Stimulated activated CD8-positive, alpha-beta memory T cell treated with anti-CD3 and anti-CD28 coated beads, Interleukin-12 subunit alpha, Interleukin-12 subunit beta, amount 100 ng/mL, for 1 hour (primary cell): ENCODE data around the gene SELPLG.
"Not testable (repeated sequence)": the region's sequence is repeated elsewhere in the genome, so short reads cannot be mapped to it uniquely, and the experiment has no call there.

ENCODE experiments used
- DNase-seq: peaks from one replicate; pipeline ENCODE4 v3.0.0-alpha.2; 2020; ENCODE audit warnings: low read depth

The SELPLG gene

DNA sequence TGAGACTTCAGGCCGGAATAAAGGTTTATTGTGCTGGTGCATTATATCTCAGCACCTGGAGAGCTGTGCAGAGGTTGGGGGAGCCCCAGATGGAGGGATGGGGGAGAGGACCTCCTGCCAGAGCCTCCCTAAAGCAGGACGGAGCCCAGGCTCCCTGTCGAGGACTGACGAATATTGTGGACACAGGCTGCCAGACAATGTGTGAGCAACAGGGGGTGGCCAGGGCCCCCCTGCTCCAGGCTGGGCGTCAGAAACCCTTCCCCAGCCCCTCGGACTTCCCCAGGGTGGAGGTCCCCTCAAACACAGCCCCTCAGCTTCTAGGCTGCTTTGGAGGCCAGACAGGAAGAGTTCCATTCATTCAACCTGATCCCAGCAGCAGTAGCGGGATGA lies 43.9 kb downstream of the SELPLG start:
- no peak for DNase-seq

DNA sequence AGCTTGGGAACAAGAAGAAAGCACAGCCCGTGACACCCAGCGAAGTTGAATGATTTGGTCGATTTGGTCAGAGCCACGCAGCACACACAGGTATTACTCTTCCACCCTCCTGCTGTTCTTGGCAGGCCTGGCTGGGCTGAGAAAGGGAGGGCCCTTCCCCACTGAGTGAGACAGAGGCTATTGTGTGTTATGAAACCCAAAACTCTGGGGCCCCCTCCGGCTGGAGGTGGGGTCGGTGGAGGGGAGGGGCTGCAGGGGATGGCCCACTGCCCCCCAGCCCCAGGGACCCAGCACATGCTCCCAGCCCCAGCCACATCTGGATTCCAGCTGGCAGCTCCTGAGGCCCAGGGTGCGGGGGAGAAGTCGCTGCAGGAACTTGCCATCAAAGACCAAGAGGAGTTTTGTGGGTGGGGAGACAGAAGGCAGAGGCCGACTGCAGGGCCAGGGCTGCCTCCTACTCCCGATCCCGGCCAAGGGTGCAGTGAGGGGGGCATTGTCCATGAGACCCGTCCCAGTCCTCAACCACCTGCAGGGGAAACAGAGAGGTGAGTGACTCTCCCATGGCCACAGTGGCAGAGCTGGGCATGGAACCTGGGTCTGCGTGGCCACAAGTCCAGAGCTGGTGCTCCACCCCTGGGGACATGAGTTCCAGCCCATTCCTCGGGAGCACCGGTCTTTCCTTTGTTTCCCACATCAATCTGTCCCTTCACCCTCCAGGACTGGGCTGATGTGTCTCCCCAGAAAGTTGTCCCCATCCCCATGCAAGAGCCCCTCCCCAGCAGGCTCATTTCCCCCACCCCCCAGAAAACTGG lies 44.5 kb downstream of the SELPLG start:
- no peak for DNase-seq

DNA sequence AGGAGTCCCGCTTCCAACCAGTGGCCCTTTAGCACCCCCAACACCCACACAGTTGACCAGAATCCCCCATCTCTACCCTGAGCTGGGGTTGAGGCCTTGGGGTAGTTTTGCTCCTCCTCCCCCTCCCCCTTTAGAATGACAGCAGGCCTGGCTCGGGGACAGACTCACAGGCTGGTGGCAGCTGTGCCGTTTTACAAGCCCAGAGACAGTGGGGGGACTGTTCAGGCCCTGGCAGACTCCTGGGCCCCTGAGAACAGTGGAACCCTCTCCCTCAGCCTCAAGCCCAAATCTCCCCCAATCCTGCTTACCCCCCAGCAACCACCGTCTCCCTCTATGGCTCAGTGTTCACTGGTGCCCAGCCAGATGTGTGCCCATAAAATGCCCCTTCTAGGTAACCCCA lies 45.9 kb downstream of the SELPLG start:
- no peak for DNase-seq

DNA sequence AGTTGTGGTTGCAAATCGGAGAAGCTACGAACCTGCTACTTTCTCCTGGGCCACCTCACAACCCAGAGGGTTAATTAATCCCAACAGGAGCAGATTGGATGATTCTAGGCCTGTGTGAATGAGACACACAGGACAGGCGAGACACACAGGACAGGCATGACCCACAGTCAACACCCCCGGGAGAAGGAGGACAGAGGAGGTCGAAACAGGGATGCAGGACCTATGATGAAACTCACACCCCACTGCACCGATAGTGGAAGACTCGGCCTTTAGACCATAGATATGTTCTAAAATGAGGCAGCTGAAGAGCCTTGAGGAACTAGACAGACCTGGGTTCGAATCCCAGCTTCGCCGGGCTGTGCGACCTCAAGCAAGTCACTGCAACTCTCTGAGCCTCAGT lies 47.4 kb downstream of the SELPLG start:
- DNase-seq, result no peak

DNA sequence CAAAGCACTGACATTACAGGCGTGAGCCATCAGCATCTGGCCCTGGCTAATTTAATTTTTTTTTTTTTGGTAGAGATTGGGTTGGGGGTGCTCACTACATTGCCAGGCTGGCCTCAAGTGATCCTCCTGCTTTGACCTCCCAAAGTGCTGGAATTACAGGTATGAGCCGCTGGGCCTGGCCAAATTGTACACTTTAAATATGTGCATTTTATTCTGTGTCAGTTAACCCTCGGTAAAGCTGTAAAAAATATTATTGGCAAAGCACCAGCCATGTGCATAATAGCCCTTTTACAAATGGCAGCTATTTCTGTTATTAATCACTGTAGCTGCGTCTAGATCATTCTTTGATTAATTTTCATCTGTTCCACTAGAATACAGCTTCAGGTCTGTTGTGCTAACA lies 47.8 kb downstream of the SELPLG start:
- no peak for DNase-seq

DNA sequence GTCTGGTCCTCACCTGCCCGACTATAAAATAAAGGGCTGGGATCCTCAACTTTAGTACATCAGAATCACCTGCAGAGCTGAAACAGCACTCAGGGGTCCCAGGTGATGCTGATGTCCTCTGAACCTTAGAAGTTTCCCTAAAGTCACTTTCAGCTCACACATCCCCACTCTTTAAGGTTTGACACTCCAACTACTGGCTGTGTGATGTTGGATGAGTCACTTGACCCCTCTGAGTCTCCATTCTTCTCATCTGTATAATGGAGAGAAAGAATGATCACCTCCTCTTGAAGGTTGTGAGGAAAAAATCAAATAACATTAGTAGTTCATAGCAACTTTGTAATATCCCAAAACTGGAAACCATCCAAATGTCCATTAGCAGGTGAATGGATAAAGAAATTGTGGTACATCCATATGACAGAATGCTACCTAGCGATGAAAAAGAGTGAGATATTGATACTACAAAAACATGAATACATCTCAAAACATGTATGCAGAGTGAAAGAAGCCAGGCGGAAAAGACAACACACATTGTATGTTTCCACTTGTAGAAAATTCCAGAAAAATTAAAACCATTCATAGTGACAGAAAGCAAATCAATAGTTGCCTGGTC lies 49.1 kb downstream of the SELPLG start:
- DNase-seq, result no peak

DNA sequence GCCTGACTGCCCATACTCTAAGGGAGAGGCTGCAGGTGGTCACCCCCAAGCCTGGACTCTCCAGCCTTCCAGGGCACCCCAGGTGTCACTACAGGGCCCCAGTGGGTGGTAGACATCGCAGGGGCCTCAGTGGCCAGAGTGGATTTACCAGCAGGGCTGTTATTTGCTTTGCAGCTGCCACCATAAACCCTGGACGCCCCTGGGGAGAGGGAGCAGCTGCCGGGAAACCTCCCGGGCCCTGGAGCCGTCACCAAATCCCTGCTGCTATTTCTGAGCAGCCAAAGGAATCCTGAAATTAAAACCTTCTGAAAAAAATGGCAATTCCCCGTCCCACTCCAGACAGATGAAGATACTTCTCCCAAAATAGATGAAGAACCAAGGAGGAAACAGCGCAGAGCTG lies 49.7 kb downstream of the SELPLG start:
- no peak for DNase-seq

DNA sequence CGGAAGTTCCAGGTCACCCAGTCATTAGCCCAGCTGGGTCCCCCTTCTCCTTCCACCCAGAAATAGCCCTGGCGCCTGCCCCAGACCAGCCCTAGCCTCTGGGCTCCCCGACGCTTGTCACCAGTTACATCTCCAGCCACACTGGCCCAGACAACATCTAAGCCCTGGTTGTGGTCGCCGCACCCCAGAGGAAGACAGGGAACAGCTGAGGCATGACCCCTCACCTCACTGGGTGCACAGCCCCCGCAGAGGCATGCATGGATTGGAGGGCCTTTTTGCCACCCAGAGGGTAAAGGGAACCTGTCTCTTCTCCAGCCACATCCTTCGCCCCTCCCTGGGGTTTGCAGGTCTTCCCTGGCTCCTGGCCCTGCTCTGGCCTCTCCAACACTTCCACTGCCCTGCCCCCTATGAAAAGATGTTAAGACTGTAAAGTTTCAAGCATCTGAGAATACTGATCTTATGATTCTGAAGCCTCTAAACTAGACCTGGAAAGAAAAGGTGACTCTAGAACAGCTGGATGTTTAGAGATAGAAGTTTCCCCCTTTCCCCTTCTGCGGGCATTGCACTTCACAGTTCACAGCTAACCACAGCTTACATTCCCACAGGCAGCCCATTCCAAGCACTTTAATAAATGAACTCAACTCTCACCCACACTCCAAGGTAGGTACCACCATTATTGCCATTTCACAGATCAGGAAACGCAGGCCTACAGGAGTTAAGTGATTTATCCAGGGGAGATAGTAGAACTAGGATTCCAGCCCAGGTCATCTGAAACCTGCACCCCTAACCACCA lies 50.5 kb downstream of the SELPLG start:
- no peak for DNase-seq

DNA sequence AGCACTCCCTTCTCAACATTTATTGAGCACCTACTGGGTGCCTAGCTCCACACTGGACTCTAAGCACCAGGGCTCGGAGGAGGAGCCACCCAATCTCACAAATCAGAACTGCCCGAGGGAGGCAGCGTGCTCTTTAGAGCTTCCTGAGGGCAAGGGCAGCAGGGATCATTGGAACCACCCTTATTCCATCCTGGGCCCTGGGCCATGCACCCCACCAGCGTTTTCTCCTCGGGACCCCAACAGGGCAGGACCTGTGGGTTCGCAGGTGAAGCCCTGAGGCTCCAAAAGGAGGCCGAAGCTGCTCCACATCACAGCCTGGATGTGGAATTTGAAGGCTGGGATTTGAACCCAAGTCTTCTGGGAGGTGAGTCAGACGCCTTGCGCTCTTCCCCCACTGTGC lies 51.2 kb downstream of the SELPLG start:
- no peak for DNase-seq

DNA sequence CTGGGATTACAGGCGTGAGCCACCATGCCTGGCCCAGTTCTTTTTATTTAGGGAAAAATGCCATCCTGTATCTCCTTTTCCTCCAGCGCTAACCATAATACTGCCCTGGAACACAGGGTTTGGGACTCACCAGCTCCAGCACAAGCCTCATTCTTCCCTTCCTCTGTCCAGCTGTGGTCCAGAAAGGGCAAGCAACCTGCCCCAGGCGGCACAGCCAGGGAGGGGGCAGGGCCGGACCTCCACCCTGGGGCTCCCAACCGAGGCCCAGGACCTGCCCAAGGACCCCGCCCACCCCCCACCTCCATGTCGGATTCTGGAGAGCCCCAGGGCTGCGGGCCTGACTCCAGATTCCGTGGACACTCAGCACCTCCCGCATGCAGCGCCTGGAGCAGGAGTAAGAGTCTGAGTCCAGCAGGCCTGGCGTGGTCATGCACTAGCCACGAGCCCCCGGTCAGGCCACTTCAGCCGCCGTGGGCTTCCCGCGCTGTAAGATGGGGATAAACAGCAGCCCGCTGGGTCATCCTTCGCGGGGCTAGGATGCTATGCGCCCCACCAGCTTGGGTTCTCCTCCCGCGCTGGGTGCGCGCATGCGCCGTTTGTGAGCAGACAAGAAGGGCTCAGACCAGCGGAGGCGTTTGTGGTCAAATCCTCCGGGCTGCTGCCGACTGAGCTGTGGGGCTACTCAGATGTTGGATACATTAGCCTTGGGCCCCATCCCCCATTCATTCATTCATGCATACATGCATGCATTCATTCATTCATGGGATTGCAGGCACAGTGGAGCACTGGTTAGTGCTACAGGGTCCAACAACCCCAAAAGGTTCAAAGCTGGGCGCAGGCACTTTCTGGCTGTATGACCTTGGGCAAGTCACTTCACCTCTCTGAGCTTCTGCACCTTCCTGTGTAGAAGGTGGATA lies 52.1 kb downstream of the SELPLG start:
- DNase-seq, result no peak

DNA sequence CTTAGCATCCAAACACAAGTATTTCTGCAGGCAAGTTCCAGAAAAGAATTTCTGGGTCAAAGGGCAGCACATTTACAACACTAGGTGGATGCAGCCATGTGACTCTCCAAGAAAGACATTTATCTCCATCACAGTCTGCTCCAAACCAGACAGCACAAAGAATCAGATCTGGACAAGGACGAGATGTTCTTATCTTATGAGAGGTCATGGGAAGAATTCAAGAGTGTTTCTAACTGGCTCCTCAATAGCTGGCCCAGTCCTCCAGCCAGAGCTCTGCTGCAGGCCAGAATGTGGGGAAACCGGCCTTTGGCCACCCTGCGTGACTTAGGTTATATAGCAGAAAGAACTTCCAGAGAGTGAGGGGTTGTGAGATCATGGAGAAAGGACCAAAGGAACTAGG lies 53.2 kb downstream of the SELPLG start:
- DNase-seq, result no peak

DNA sequence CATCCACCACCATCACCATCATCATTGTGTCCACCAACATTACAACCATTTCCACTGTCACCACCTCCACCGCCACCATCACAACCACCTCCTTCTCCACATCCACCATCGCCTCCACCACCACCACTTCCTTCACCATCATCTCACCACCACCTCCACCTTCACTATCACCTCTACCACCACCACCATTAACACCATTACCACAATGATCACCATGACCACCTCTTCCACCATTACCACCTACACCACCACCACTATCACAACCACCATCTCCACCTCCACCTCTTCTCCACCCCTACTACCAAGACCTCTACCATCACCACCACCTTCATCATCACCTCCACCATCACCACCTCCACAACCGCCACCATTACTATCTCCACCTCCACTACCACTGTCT lies 54.9 kb downstream of the SELPLG start:
- no peak for DNase-seq

DNA sequence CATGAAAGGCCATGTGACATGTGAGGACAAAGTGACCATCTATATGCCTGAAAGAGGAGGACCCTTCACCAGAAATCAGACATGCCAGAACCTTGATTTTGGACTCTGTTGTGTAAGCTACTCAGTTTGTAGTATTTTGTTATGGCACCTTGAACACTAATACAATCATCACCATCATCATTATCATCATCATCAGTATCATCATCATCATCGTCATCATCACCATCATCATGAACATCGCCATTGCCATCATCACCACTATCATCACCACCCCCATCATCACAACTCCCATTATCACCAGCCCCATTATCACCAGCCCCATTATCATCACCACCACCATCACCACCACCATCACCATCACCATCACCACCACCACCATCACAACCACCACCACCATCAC lies 55.4 kb downstream of the SELPLG start:
- no peak for DNase-seq

DNA sequence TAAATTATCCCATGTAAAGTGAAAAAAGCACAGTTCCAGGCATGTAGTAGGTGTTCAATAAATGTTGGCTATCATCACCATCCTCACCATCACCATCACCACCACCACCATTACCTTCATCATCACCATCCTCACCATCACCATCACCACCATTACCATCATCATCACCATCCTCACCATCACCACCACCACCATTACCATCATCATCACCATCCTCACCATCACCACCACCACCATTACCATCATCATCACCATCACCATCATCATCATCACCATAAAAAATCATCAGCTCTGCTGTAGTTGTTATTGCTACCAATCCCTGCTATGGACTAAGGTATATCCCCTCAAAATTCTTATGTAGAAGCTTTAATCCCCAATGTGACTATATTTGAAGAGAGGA lies 56.2 kb downstream of the SELPLG start:
- DNase-seq, result no peak

DNA sequence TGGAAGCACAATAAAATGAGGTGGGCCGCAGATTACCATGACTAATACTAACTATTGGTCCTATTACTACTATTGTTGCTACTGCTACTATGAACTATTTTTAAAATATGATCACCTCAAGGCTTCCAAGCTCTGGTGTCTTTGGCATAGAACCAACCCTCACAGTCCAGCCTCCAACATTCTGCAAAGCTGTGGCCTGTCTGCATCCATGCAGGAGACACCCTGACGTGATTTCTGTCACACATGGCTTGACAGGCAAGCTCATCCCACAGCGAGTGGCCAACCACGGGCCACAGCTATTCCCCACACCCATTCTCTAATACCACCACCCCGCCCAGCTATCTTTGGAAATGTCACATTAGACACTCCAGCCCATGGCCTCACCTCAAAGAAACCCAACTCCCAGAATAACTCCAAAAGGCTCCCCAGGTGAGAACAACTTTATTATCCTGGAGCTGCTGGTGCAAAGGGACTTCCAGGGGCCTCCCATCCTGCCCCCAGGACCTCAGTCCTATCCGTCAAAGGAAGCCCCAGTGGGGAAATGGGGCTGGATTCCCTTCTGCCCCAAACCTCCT lies 56.9 kb downstream of the SELPLG start:
- no peak for DNase-seq

DNA sequence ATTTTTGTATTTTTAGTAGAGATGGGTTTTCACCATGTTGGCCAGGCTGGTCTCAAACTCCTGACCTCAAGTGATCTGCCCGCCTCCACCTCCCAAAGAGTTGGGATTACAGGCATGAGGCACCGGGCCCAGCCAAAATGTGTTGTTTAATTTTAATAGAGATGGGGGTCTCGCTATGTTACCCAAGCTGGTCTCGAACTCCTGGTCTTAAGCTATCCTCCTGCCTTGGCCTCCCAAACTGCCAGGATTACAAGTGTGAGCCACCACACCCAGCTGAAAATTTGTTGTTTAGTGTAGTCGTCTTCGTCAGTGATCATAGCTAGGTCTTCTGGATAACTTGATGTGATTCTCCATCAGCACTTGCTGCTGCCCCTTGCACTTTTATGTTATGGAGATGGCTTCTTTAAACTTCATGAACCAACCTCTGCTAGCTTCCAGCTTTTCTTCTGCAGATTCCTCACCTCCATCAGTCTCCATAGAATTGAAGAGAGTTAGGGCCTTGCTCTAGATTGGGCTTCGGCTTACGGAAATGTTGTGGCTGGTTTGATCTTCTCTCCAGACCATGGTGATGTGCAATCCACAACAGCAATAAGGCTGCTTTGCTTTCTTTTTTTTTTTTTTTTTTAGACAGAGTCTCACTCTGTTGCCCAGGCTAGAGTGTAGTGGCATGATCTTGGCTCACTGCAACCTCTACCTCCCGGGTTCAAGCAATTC lies 58.3 kb downstream of the SELPLG start:
- no peak for DNase-seq

DNA sequence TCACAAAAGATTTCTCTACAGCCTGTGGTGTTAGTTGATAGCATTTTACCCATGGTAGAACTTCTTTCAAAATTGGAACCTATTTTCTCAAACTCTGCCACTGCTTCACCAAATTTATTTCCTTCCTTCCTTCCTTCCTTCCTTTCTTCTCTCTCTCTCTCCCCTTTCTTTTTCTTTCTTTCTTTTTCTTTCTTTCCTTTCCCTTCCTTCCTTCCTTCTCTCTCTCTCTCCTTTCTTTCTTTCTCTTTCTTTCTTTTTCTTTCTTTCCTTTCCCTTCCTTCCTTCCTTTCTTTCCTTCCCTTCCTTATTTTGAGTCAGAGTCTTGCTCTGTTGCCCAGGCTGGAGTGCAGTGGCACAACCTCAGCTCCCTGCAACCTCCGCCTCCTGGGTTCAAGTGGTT lies 59.4 kb downstream of the SELPLG start:
- DNase-seq, result not testable (repeated sequence)

DNA sequence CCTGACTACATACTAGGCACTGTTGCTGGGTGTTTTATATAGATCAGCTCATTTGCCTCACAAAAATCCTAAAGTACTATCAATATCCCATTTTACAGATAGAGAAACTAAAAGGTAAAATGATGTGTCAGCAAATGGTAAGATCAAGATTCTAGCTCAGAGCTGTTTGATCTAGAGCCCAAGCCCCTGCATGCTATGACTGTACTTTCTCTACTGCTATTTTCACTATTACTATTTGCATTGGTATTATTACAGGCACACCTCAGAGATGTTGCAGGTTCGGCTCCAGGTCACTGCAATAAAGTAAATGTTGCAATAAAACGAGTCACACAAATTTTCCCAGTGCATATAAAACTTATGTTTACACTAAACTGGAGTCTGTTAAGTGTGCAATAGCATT lies 60.4 kb downstream of the SELPLG start:
- no peak for DNase-seq

DNA sequence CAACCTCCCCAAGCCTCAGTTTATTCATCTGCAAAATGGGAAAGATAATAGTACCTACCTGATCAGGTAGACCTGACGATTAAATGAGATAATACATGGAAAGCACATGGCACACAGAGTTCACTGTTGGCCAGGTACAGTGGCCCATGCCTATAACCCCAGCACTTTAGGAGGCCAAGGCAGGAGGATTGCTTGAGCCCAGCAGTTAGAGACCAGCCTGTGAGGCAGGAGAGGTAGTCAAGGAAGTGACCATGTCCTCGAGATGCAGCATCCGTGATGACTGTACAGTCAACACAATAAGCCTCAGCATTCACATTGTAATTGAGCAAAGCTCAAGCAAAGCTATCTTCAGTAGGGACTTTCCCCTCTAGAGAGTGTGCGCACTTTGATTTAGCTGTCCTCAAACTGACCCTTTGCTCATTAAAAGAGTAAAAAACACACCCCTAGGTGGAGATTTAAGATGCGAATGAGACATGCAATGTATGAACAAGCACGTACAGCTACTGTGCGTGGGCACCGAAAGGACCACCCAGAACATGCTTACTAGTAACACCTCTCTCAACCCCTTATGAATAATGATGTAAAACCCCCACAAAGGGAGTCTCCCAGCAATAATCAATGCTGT lies 61.4 kb downstream of the SELPLG start:
- DNase-seq, result no peak
